Erythroblast (primary cell): Measurements from ENCODE around the gene CLDN14.

Source experiments
- GATA1 ChIP-seq: IDR thresholded peaks from 2 replicates; pipeline ENCODE4 v1.6.1; 2011; ENCODE audit warnings: low read depth, mild to moderate bottlenecking, control low read depth, low read length, moderate library complexity
- POLR2A ChIP-seq: IDR thresholded peaks from 2 replicates; pipeline ENCODE4 v1.6.1; 2011; ENCODE audit warnings: mild to moderate bottlenecking, low read length

- TF ChIP-seq POLR2A = no peak
- TF ChIP-seq GATA1 = no peak
Measured at GRCh38 chr21:36464590-36464989, 15.3 kb downstream of the CLDN14 start.
